Calu3 (cell line): ENCODE results near the gene NCOR1. TPM values are rescaled to one million over a fixed set of nuclear protein-coding genes. Genes with fewer than 3 reads are reported as not detected.

Source experiments
- BruUV-seq: library from RNA; stranded (reverse); fragments of 400-500 nt; replicated peaks from 2 replicates; lab custom pipeline; 2021; lab: Mats Ljungman, UMichigan
- CTCF ChIA-PET: fragments of 300-600 bp; sonication (Branson Sonifier 250); formaldehyde crosslinking; loops from one replicate; lab custom pipeline; 2022; ENCODE audit warnings: antibody characterized with exemption; lab: Charles Lee
- DNase-seq: peaks from one replicate; pipeline ENCODE4 v3.0.0; 2022
- H3K27ac Mint-ChIP-seq: one replicate; pipeline ENCODE4 v1.8.0; 2022; ENCODE audit warnings: mixed read lengths; ENCODE audit not compliant: unreplicated experiment
- H3K27me3 Mint-ChIP-seq: one replicate; pipeline ENCODE4 v1.8.0; 2022; ENCODE audit warnings: mixed read lengths; ENCODE audit not compliant: unreplicated experiment
- H3K36me3 Mint-ChIP-seq: one replicate; pipeline ENCODE4 v1.8.0; 2022; ENCODE audit warnings: mild to moderate bottlenecking, moderate library complexity, mixed read lengths; ENCODE audit not compliant: insufficient read depth, unreplicated experiment
- H3K4me1 Mint-ChIP-seq: one replicate; pipeline ENCODE4 v1.8.0; 2022; ENCODE audit warnings: mild to moderate bottlenecking, low read depth, mixed read lengths; ENCODE audit not compliant: unreplicated experiment
- H3K4me3 Mint-ChIP-seq: one replicate; pipeline ENCODE4 v1.8.0; 2022; ENCODE audit warnings: mild to moderate bottlenecking, low read depth, moderate library complexity, mixed read lengths; ENCODE audit not compliant: unreplicated experiment
- H3K9me3 Mint-ChIP-seq: one replicate; pipeline ENCODE4 v1.8.0; 2022; ENCODE audit warnings: low read depth, mixed read lengths; ENCODE audit not compliant: unreplicated experiment
- CTCF ChIP-seq: fragments of 200-600 bp; IDR thresholded peaks from one replicate; pipeline ENCODE4 v1.8.0; 2022; ENCODE audit warnings: antibody characterized with exemption; ENCODE audit not compliant: unreplicated experiment
- intact Hi-C: fragments of 100-400 bp; cut with micrococcal nuclease; formaldehyde crosslinking; loops from one replicate; pipeline ENCODE4 v1.10.0; 2022; ENCODE audit not compliant: unreplicated experiment
- total RNA-seq: library from RNA; stranded (reverse); gene quantifications from 2 replicates; pipeline ENCODE4 v1.2.3, GENCODE V29; 2022

Gene NCOR1
- total RNA-seq, 1 experiment from 2014 or later, result 84.0 TPM

GRCh38 chr17:16080366-16080765 lies 135.0 kb downstream of the NCOR1 start:
- Mint-ChIP-seq H3K9me3 (no peaks in the 10 kb centered on the region), H3K36me3 (peaks cover 20% of the 10 kb centered on the region), H3K4me1 (no peaks in the 10 kb centered on the region), H3K27ac (no peak overlapping the region), H3K27me3 (no peaks in the 10 kb centered on the region), H3K4me3 (no peak overlapping the region)
- no peak for TF ChIP-seq CTCF
- CTCF ChIA-PET, result interaction anchor here (0.6 kb wide), 2 partner anchors 70 to 180 kb away, joined by 3 read pairs; no protein-coding TSS in a partner anchor
- intact Hi-C loops, result no loop called here
- no TSS peak for BruUV-seq
- no peak for DNase-seq

- DNase-seq, result no peak
- H3K9me3 Mint-ChIP-seq, result no peaks in the 10 kb centered on the region
- CTCF ChIA-PET, result no interaction called here
- peaks cover 21% of the 10 kb centered on the region for H3K36me3 Mint-ChIP-seq
- no peak overlapping the region for H3K27ac Mint-ChIP-seq
- no TSS peak for BruUV-seq
- H3K4me3 Mint-ChIP-seq, result no peak overlapping the region
- intact Hi-C loops, result no loop called here
- TF ChIP-seq CTCF, result no peak
- no peaks in the 10 kb centered on the region for H3K27me3 Mint-ChIP-seq
- peaks cover 9% of the 10 kb centered on the region for H3K4me1 Mint-ChIP-seq
Measured at GRCh38 chr17:16075949-16076348, 139.4 kb downstream of the NCOR1 start.

- DNase-seq, result no peak
- Mint-ChIP-seq H3K9me3 (no peaks in the 10 kb centered on the region), H3K4me1 (peaks cover 9% of the 10 kb centered on the region), H3K27ac (no peak overlapping the region), H3K27me3 (no peaks in the 10 kb centered on the region), H3K4me3 (no peak overlapping the region), H3K36me3 (peaks cover 25% of the 10 kb centered on the region)
- TF ChIP-seq CTCF, result no peak
- intact Hi-C loops, result no loop called here
- BruUV-seq, result no TSS peak
- CTCF ChIA-PET, result no interaction called here
Measured at GRCh38 chr17:16074423-16074822, 140.9 kb downstream of the NCOR1 start.

GRCh38 chr17:16073845-16074244 lies 141.5 kb downstream of the NCOR1 start:
- Mint-ChIP-seq H3K4me1 (peaks cover 9% of the 10 kb centered on the region), H3K27ac (no peak overlapping the region), H3K27me3 (no peaks in the 10 kb centered on the region), H3K9me3 (no peaks in the 10 kb centered on the region), H3K4me3 (no peak overlapping the region), H3K36me3 (peaks cover 30% of the 10 kb centered on the region)
- no peak for DNase-seq
- intact Hi-C loops, result no loop called here
- no peak for TF ChIP-seq CTCF
- CTCF ChIA-PET, result no interaction called here
- no TSS peak for BruUV-seq
